DMS53 treated with DMSO at 0.1 percent for 48 hours (cell line): ENCODE data around the gene RTL10.

Experiments
- DNase-seq: peaks from one replicate; lab custom pipeline; 2025; ENCODE audit not compliant: unreplicated experiment; lab: John Stamatoyannopoulos, UW

RTL10 gene

GRCh38 chr22:19811811-19812771 lies 42.6 kb downstream of the RTL10 start:
- DNase-seq = no peak

GRCh38 chr22:19811211-19811621 lies 43.5 kb downstream of the RTL10 start:
- no peak for DNase-seq

- no peak for DNase-seq
These were observed 44.1 kb downstream of the RTL10 start for GRCh38 chr22:19810381-19811201.

GRCh38 chr22:19809741-19810140 lies 44.9 kb downstream of the RTL10 start:
- DNase-seq = no peak

GRCh38 chr22:19808873-19809478 lies 45.7 kb downstream of the RTL10 start:
- DNase-seq = no peak

GRCh38 chr22:19807914-19808872 lies 46.5 kb downstream of the RTL10 start:
- DNase-seq = no peak

GRCh38 chr22:19807161-19807913 lies 47.3 kb downstream of the RTL10 start:
- DNase-seq = no peak

GRCh38 chr22:19806213-19807160 lies 48.2 kb downstream of the RTL10 start:
- no peak for DNase-seq

GRCh38 chr22:19805821-19806212 lies 48.9 kb downstream of the RTL10 start:
- DNase-seq = no peak
